C1 segment of cervical spinal cord (tissue), 14 donors: ENCODE results near the gene GJB5.
A peak's percentile ranks its signal among the peaks of the same experiment; 100 is the strongest.

ENCODE experiments used
- DNase-seq, 14 donors: peaks; one replicate each; lab custom pipeline; 2025; lab: John Stamatoyannopoulos, UW

GJB5 gene

DNA sequence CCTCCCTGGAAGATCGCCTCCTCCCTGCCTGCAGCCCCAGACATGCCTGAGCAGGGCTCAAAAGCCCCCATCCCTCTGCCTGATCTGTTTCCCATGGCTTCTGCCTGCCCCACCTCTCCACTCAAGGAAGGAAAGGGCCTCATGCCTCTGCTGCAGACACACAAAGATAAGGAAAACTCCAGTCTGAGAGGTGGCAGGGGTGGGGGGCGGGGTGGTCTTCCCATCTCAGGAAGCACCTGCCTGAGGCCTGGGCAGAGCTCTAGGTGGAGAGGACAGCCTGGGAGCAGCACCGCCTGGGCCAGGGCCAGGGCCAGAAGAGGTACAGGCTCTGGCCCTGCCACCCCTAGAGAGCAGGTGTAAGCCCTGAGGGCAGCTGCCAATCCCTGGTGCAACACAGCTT is 22.1 kb downstream of the GJB5 start:
- DNase-seq = no peak

DNA sequence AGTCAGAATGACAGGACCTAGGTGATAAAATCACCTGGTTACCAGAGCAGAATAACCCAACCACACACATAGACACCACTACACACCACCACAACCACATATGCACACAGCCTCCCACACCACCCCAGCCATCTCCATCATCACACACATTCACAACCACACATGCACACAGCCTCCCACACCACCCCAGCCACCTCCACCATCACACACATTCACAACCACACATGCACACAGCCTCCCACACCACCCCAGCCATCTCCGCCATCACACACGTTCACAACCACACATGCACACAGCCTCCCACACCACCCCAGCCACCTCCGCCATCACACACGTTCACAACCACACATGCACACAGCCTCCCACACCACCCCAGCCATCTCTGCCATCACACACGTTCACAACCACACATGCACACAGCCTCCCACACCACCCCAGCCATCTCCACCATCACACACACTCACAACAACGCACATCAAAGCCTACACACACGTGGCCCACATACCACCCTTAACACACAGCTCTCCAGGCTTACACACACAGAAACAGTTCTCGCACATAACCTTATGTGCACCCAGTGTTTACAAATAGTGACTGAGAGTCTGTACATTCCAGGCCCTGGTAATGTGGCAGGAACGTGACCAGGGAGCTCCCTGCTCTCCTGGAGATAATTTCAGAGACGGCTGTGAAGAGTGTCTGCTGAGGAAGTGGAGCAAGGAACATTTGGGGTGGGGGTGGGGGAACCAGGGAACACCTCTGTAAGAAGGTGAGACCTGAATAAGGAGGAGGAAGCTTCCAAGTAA is 22.9 kb downstream of the GJB5 start:
- no peak for DNase-seq

DNA sequence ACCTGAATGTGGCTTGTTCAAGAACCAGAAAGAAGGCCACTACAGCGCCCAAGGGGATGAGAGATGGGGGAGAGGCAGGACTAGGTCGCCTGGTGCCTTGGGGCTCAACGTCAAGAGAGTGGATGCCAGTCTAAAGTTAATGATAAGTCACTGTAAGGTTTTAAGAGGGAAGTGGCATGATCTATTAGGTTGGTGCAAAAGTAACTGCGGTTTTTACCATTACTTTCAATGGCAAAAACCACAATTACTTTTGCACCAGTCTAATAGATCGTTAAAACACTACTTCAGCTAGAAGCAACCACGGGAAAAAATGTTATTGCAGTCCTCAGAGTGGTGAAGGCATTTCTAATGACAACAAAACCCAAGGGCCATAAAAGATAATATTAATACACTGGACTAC is 23.5 kb downstream of the GJB5 start:
- no peak for DNase-seq

DNA sequence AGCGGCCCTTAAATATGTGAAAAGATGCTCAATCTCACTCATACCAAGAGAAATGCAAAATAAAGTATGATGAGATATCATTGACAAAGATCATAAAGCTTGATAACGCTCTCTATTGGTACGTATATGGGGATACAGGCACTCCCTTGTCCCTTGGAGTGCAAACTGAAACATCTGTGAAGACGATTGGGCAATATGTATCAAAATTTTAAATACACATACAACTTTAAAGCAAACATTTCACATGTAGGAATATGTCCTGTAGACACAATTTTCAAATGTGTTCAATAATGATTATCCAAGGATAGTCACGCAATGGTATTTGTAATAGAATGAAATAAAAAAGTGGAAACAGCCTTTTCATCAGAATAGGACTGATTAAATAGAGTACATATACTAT is 24.2 kb downstream of the GJB5 start:
- no peak for DNase-seq

DNA sequence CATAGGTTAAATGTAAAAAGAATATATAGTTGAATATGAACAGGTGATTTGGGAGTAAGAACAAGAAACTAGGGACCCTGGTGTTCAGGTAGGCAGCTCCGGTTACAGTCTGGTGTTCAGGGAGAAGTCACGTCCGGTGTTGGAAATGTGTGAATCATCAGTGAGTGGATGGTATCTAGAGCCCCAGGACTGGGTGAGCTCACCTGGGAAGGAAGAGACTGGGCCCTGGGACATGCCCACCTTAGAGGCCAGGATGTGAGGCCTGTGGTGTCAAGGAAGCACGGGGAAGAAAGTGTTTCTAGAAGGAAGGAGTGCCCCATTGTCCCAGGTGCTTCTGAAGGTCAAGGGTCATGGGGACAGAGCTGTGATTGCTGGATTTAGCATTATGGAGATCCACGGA is 24.7 kb downstream of the GJB5 start:
- DNase-seq = no peak

DNA sequence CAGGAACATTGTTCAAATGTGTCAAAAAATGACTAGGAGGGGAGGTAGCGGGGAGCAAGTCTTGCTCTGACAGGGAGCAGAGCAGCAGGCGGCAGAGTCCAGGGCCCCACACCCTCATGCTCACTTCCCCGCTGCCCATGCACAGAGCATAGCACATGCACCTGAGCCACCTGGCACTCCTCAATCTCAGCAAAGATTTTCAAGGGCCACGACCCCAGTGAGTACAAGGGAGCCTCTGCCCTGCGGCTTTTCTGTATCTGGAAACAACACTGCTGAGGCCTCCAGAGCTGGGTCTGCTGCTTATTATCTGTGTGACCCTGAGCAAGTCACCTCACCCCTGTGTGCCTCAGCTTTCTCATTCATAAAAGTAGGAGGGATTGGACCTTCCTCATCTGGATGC is 25.1 kb downstream of the GJB5 start:
- DNase-seq = no peak

DNA sequence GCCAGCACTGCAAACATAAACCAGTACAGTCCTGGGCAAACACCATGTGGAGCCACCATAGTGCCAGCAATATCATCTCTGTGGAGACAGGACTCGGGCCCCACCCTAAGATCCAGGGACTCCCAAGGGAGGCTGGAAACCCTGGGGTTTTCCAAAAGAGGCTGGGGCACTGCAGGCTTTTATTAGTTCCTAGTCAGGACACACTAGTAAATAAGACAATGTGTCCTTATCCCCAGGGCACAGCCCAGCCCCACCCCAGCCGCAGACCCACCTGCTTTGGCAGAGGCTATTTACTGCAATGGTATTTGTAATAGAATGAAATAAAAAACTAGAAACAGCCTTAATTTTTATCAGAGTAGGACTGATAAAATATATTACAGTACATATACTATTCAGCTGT is 25.7 kb downstream of the GJB5 start:
- DNase-seq = no peak

DNA sequence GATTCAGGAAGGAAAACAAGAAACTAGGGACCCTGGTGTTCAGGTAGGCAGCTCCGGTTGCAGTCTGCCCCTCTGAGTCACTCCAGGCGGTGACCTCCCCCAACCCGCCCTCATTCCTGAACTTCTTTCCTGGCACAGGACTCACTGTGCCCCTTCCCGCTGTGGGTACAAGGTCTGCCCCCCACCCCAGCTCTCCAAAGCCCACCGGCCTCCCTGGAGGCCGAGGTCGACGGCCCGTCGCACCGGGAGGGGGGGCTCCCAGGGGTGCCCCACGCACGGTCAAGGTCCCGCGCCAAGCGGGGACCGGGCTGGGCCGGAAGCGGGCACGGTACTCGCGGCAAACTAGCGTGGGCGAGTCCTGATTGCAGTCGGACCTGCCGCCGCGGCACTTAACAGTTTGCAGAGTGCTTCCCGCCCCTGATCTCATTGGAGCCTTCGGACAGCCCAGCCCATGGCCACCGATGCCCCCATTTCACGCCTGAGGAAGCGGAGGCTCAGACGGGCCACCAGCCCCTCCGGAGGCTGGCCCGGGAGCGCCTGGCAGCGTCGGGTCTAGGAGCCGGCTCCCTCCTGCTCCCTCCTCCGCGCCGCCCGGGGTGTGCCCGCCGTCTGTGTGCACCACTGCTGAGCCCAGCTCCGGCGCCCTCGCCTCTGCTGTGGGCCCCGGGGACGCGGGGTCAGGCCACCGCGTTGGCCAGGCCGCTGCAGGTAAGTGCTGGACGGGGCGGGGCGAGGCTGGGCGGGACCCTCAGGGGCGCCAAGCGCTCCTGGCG is 26.4 kb downstream of the GJB5 start, which contains the start of gene GJB3:
Gene GJB3 (plus strand): TSS at position 144 of the 773 bp plus-strand sequence. CDS start 3,549 bp downstream, outside the sequence.
- DNase-seq = no peak

DNA sequence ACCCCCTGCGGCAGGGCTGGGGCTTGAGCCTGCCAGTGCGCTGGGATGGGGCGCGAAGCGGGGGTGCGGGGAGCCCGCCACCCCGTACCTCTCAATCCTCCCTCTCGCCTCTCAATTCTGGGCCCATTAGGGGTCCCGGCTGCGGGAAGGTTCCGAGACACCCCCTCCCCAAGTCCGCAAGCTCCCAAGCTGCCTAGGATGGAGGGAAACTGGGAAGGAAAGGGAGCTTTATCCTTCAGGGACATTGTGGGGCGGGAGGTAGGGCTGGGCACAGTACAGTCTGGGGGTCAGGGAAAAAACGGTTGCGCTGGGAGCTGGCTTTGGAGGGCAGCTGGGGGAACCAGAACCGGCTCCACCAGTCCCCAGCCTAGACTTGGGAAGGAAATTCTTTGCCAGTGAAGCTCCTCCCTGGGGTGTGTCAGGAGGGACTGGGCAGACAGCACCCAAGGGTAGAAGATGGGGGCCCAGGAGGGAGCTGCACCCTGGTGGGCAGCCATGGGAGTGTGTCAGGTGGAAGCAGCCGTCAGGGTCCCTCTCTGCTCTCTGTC is 27.1 kb downstream of the GJB5 start:
- no peak for DNase-seq

DNA sequence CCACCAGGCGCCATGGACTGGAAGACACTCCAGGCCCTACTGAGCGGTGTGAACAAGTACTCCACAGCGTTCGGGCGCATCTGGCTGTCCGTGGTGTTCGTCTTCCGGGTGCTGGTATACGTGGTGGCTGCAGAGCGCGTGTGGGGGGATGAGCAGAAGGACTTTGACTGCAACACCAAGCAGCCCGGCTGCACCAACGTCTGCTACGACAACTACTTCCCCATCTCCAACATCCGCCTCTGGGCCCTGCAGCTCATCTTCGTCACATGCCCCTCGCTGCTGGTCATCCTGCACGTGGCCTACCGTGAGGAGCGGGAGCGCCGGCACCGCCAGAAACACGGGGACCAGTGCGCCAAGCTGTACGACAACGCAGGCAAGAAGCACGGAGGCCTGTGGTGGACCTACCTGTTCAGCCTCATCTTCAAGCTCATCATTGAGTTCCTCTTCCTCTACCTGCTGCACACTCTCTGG is 29.9 kb downstream of the GJB5 start:
- no peak for DNase-seq

DNA sequence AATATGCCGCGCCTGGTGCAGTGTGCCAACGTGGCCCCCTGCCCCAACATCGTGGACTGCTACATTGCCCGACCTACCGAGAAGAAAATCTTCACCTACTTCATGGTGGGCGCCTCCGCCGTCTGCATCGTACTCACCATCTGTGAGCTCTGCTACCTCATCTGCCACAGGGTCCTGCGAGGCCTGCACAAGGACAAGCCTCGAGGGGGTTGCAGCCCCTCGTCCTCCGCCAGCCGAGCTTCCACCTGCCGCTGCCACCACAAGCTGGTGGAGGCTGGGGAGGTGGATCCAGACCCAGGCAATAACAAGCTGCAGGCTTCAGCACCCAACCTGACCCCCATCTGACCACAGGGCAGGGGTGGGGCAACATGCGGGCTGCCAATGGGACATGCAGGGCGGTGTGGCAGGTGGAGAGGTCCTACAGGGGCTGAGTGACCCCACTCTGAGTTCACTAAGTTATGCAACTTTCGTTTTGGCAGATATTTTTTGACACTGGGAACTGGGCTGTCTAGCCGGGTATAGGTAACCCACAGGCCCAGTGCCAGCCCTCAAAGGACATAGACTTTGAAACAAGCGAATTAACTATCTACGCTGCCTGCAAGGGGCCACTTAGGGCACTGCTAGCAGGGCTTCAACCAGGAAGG is 30.5 kb downstream of the GJB5 start:
- DNase-seq = no peak

DNA sequence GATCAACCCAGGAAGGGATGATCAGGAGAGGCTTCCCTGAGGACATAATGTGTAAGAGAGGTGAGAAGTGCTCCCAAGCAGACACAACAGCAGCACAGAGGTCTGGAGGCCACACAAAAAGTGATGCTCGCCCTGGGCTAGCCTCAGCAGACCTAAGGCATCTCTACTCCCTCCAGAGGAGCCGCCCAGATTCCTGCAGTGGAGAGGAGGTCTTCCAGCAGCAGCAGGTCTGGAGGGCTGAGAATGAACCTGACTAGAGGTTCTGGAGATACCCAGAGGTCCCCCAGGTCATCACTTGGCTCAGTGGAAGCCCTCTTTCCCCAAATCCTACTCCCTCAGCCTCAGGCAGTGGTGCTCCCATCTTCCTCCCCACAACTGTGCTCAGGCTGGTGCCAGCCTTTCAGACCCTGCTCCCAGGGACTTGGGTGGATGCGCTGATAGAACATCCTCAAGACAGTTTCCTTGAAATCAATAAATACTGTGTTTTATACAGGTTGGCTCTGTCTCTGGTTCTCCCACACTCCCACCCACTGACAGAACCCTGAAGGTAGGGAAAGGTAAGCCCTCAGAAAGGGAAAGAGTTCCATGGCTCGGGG is 31.1 kb downstream of the GJB5 start:
- no peak for DNase-seq

DNA sequence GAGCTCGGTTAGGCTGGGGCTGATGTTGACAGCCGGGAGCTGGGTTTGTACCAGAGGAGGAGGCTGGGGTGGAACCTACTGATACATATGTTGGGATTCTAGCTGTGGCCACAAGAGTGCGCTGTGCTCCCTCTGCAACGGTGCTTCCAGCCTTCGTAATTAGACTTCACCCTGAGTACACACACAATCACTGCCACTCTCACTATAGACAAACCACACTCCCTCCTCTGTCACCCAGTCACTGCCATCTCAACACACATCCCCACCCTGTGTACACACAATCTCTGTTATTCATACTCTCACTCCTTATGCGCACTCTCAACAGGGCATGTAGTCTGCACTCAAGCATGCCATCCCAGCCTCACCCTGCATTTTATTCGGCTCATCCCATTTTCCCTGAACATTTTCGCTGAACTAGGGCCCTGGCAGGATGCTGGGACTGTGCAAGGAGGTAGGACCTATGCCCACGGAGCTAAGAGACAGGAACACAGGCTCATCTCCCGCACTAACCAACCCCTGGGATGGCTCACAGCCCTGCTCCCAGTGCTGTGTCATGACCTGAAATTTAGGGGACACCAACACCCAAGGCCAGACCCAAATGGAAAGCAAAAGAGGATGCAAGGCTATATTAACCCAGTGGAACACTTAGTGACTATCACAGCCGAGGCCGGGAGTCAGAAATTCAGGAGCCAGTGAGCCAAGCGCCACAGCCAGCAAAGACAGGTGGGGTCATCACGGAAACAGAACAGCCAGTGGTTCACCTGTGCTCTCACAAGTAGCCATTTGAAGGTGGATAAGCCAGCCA is 31.9 kb downstream of the GJB5 start:
- peak in 12 of 14 donors; percentile 7 to 61 (median 34) for DNase-seq

DNA sequence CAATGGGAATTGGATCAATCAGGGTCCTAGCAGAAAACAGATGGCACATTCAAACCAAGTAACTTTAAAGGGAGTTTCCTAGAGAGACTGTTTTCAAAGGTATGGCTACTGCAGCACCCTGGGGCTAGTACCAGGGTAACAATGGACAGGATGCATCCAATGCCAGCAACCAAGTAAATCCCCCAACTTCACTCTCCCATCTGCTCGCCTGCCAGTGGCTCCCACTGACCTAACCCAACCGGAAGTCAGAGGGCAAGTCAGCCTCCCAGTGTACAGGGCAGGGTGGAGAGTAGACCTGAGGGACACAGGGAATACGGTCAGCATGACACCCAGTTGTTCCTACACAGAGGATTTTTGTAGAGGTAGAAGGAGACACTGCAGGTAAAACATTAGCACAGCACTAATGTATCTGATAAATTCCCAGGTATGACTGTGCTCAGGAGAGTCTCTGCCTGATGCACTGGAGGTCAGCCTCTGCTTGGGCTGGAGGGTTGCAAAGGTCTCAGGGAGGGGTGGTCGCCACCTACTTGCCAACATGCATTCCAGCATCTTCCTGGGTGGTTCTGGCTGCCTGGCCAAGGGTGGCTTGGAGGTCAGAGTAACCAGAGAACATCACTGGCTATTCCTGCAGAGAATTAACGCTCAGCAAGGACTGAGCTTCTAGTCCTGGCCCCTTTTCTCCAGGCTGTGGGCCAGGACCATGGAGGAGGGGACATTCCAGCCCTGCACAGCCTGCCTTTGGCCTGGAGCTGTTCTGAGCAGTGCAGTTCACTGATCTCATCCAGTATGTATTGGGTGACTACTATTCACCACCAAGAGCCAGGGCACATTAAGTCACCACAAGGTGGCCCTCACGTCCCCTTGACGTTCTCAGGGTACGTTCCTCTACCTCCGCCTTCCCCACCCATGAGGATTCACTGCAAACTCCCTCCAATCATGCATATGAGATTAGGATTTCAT is 32.9 kb downstream of the GJB5 start:
- no peak for DNase-seq

DNA sequence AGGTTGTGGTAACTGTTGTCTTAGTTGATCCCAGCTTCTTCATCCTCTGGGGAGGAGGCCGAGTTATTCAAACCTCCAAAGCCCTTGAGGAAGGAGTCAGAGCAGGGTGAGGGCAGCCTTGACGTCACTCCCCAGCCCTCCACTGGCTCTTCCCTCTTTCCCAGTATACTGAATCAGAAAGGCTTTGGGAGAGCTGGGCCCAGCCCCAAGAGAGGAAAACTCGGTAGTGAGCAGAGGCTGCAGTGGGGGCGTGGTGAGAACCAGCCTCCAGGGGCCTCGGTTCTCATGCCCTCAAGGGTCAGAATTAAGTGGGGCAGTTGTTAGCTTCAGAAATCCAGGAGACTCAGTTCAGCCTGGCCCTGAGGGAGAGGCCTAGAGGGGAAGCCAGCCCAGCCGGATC is 36.1 kb downstream of the GJB5 start:
- DNase-seq = no peak

DNA sequence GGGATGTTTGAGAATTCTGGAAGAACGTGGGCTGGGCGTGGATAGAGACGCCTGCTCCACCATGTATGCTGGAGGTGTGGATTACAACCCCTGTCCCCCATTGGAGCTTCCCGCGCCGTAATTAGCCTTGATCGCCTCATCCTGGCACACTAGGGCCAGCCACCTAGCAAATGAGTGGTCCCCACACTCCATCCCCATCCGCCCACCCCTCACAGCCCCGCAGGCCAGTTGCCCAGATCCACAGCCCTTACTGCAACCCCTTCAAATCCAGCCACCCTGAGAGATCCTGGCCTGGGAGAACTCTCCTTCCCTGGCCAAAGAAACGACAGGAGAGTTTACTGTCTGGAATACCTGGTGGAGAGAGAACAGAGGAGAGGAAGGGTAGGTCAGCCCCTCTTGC is 37.6 kb downstream of the GJB5 start:
- no peak for DNase-seq

DNA sequence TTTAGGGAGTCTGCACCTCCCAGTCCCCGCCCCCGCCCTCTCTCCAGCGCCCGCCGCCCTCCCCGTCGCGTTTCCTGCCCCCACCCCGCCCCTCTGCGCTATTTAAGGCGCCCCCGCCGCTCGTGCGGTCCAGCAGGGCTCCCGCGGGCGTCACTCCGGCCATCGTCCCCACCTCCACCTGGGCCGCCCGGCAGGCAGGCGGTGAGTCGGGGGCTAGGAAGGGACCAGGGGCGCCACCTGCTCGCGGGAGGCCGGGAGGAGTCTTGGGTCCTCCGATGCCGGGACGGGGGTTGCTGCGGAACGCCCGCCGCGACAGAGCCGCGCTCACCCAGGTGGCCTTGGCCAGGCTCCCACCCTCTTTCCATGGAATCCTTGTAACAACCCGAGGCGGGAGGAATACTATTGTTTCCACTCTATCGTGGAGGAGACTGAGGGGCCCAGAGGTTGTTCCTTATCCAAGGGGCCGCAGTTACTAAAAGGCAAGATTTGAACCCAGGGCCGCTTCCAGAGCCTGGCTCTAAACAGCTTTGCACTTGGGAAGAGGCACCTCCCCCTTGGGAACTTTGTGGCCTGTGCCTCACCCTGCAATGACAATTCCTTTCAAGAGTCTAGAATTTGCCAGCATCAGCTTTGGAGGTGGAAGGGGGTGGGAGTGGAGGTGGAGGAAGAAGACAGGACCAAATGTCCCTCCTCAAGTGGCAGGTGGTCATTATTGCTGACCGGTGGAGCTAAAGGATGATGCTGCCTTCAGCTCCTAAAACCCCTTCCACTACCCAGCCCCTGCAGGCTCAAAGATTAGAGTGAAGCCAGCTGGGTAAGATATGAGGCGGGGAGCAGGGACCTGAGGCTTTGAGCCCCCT is 38.3 kb downstream of the GJB5 start, which contains the start of gene GJA4:
Gene GJA4 (plus strand): TSS at position 132 of the 860 bp plus-strand sequence. CDS start 1,215 bp downstream, outside the sequence.
- DNase-seq = no peak

DNA sequence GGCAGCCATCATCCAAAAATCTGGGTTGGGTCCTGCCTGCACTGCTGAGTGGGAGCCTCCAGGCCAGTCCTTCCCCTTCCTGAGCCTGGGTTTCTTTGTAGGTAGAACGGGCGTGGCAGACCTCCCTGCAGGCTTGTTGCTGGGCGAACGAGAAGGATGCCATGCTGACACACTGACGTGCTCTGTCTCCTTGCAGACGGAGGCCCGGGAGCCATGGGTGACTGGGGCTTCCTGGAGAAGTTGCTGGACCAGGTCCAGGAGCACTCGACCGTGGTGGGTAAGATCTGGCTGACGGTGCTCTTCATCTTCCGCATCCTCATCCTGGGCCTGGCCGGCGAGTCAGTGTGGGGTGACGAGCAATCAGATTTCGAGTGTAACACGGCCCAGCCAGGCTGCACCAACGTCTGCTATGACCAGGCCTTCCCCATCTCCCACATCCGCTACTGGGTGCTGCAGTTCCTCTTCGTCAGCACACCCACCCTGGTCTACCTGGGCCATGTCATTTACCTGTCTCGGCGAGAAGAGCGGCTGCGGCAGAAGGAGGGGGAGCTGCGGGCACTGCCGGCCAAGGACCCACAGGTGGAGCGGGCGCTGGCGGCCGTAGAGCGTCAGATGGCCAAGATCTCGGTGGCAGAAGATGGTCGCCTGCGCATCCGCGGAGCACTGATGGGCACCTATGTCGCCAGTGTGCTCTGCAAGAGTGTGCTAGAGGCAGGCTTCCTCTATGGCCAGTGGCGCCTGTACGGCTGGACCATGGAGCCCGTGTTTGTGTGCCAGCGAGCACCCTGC is 39.3 kb downstream of the GJB5 start:
- no peak for DNase-seq
